Right lobe of liver (tissue), 6 donors: ENCODE data around the gene LRRC2. TPM values are rescaled to one million over a fixed set of nuclear protein-coding genes. Genes with fewer than 3 reads are reported as not detected.

Experiments used
- ATAC-seq, 4 donors: fragments of 200-7000 bp; cut with Tn5 transposase; one replicate each; pipeline ENCODE4 v1.9.1; 2020; ENCODE audit warnings: mild to moderate bottlenecking in 4 of 4, moderate library complexity in 4 of 4
- DNase-seq, 3 donors: peaks; one replicate each; pipeline ENCODE4 v3.0.0-alpha.2; 2020
- H3K27ac ChIP-seq, 3 donors: fragments of 200-600 bp; one replicate each; pipeline ENCODE4 v1.8.0; 2022
- H3K27me3 ChIP-seq, 2 donors: fragments of 200-600 bp; one replicate each; pipeline ENCODE4 v1.8.0; 2022
- H3K36me3 ChIP-seq, 4 donors: fragments of 200-600 bp; sonication (generic) in 1 of 4; one replicate each; pipeline versions ENCODE4 v1.5.1 to v1.8.0; 2017 to 2022; ENCODE audit warnings: control low read depth in 1 of 4
- H3K4me1 ChIP-seq, 4 donors: fragments of 200-600 bp; sonication (generic) in 1 of 4; one replicate each; pipeline versions ENCODE4 v1.5.1 to v1.8.0; 2017 to 2022; ENCODE audit warnings: control low read depth in 1 of 4
- H3K4me3 ChIP-seq, 3 donors: fragments of 200-600 bp; one replicate each; pipeline ENCODE4 v1.8.0; 2022
- H3K9me3 ChIP-seq, 4 donors: fragments of 200-600 bp; sonication (generic) in 1 of 4; one replicate each; pipeline versions ENCODE4 v1.5.1 to v1.8.0; 2017 to 2022; ENCODE audit warnings: control low read depth in 1 of 4
- CTCF ChIP-seq, 4 donors: fragments of 200-600 bp in 3 of 4; fragments of 450-650 bp in 1 of 4; IDR thresholded peaks; one replicate each; pipeline versions ENCODE4 v1.5.1 to v1.8.0; 2016 to 2022; ENCODE audit warnings: antibody characterized with exemption in 4 of 4, mild to moderate bottlenecking in 2 of 4
- POLR2A ChIP-seq: fragments of 450-650 bp; IDR thresholded peaks from one replicate; pipeline ENCODE4 v1.6.1; 2017; ENCODE audit warnings: antibody characterized with exemption, mild to moderate bottlenecking
- WGBS: methylation state at CpG from one replicate; pipeline ENCODE4 v1.1.6; 2018; ENCODE audit warnings: low coverage, low lambda C conversion rate; ENCODE audit not compliant: insufficient coverage; ENCODE audit errors: missing lambda C conversion rate; 5-methylcytosine and 5-hydroxymethylcytosine counted together
- intact Hi-C, 2 donors: fragments of 100-400 bp; cut with DNase I; formaldehyde crosslinking; loops; one replicate each; pipeline versions ENCODE4 v1.11.2 to v1.14.1; 2022
- total RNA-seq, 6 experiments: library from RNA; depleted of rRNA in 2 of 6; stranded (reverse); fragments of >200 nt in 2 of 6; fragmentation: NEBNext Ultra II Directional in 3 of 6; extraction: Animal tissue kit (Norgen Biotek cat#: 25700) in 3 of 6; gene quantifications; one replicate each; pipeline versions ENCODE4 v1.1.0 to v1.2.4, GENCODE V29; 2016 to 2023
- donor health status: DM: no; HTN: yes; CAD: no.
- donor health status: DM: no; HTN: no; CAD: no.
- donor health status: DM: no; HTN: no; CAD: no.
- donor health status: DM: no; HTN: yes; CAD: no.
- donor health status: DM: no; HTN: yes; CAD: no.

The LRRC2 gene
- total RNA-seq, 6 experiments from 2014 or later: 4.3 to 8.9 (median 6.1) TPM

- no peaks in the 10 kb centered on the region for H3K36me3 ChIP-seq
- no peaks in the 10 kb centered on the region for H3K9me3 ChIP-seq
- WGBS: 94% methylated on average over 8 of the region's 11 CpGs
- ATAC-seq: no peak
- TF ChIP-seq POLR2A (no peak), CTCF (IDR thresholded peaks at IDR 0.05) (no peak)
- no peak overlapping the region for H3K4me3 ChIP-seq
- no peaks in the 10 kb centered on the region for H3K27me3 ChIP-seq
- no peak overlapping the region for H3K27ac ChIP-seq
- DNase-seq: no peak
- intact Hi-C loops: no loop called here
- peaks cover 0 to 34% (median 17%) of the 10 kb centered on the region in 4 donors for H3K4me1 ChIP-seq
Measured at GRCh38 chr3:46575577-46576222, 9.6 kb upstream of the LRRC2 start.

GRCh38 chr3:46574881-46575576 lies 8.9 kb upstream of the LRRC2 start:
- TF ChIP-seq POLR2A (no peak), CTCF (IDR thresholded peaks at IDR 0.05) (no peak)
- intact Hi-C loops: no loop called here
- peak; percentile 91 to 96 (median 95) for ATAC-seq
- Histone ChIP-seq H3K27ac (peak overlapping the region in 2 of 3 donors; percentile 47 to 55), H3K36me3 (no peaks in the 10 kb centered on the region), H3K27me3 (no peaks in the 10 kb centered on the region), H3K4me3 (no peak overlapping the region), H3K4me1 (peaks cover 0 to 34% (median 17%) of the 10 kb centered on the region in 4 donors), H3K9me3 (no peaks in the 10 kb centered on the region)
- WGBS: 57% methylated on average over 3 of the region's 5 CpGs
- DNase-seq: peak; percentile 87 to 90 (median 90)

GRCh38 chr3:46574243-46574646 lies 8.1 kb upstream of the LRRC2 start:
- intact Hi-C loops: no loop called here

GRCh38 chr3:46573701-46574100 lies 7.6 kb upstream of the LRRC2 start:
- Histone ChIP-seq H3K9me3 (no peaks in the 10 kb centered on the region), H3K36me3 (no peaks in the 10 kb centered on the region), H3K4me3 (no peak overlapping the region), H3K4me1 (peaks cover 0 to 24% (median 12%) of the 10 kb centered on the region in 4 donors), H3K27me3 (no peaks in the 10 kb centered on the region), H3K27ac (peak overlapping the region in 1 of 3 donors; percentile 47)
- DNase-seq (no peak), ATAC-seq (no peak)
- no peak for TF ChIP-seq CTCF (IDR thresholded peaks at IDR 0.05)
- TF ChIP-seq POLR2A: no peak
- WGBS: 55% methylated on average over 4 of the region's 4 CpGs
- intact Hi-C loops: no loop called here

More at GRCh38 chr3:46574243-46574646, 8.1 kb upstream of the LRRC2 start:
- no peak for TF ChIP-seq CTCF (IDR thresholded peaks at IDR 0.05)
- no peak for TF ChIP-seq POLR2A
- 0% methylated on average over 1 of the region's 2 CpGs for WGBS
- ATAC-seq (peak; percentile 43 to 69 (median 53)), DNase-seq (no peak)
- Histone ChIP-seq H3K4me3 (no peak overlapping the region), H3K36me3 (no peaks in the 10 kb centered on the region), H3K9me3 (no peaks in the 10 kb centered on the region), H3K27me3 (no peaks in the 10 kb centered on the region), H3K4me1 (peaks cover 0 to 30% (median 15%) of the 10 kb centered on the region in 4 donors), H3K27ac (peak overlapping the region in 2 of 3 donors; percentile 47 to 55)
